ENCODE measurements around the gene FAIM.

FAIM gene

DNA sequence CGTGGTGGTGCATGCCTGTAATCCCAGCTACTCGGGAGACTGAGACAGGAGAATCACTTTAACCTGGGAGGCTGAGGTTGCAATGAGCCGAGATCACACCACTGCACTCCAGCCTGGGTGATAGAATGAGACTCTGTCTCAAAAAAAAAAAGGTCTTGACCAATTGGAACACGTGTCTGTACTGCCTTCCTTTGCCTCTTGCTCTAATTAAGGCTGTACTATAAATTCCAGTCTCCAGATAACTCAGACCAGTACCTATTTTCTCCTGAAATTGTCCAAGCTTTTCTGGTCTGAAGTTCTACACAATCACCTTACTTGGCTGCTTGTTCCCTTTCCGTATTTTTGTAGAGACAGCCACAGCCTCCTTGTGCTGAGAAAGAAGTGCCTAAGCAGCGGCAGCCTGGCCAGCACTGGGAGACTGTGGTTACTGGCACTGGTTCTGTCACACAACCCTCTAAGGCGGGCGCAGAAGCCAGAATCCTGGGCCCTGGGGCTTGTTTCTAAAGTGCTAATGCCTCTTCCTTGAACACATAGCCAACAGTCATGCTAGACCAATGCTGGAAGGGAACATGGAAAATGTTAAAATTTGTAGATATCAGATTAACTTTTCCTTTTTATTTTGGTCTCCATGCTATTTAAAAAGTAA, 8.3 kb upstream of the FAIM start:
- in situ Hi-C loops (cut with HindIII; ENCODE audit: low sequenced_read_pairs) = loop anchor here (25.0 kb wide), 1 partner anchor 312 kb away; no protein-coding TSS in a partner anchor

DNA sequence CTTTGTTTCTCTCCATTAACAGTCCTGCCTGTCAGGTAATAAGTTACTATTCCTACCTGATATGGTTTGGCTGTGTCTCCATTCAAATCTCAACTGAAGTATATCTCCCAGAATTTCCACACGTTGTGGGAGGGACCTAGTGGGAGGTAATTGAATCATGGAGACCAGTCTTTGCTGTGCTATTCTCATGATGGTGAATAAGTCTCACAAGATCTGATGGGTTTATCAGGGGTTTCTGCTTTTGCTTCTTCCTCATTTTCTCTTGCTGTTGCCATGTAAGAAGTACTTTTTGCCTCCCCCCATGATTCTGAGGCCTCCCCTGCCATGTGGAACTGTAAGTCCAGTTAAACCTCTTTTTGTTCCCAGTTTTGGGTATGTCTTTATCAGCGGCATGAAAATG, 6.9 kb upstream of the FAIM start:
- in situ Hi-C loops (cut with HindIII; ENCODE audit: low sequenced_read_pairs) = loop anchor here (25.0 kb wide), 1 partner anchor 311 kb away; no protein-coding TSS in a partner anchor

DNA sequence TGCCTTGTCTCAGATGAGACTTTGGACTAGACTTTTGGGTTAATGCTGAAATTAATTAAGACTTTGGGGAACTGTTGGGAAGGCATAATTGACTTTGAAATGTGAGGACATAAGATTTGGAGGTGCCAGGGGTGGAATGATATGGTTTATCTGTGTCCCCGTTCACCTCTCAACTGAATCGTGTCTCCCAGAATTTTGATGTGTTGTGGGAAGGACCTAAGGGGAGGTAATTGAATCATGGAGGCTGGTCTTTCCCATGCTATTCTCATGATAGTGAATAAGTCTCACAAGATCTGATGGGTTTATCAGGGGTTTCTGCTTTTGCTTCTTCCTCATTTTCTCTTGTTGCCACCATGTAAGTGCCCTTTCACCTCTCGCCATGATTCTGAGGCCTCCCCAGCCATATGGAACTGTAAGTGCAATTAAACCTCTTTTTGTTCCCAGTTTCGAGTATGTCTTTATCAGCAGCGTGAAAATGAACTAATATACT, 4.4 kb upstream of the FAIM start:
- in situ Hi-C loops (cut with HindIII; ENCODE audit: low sequenced_read_pairs) = loop anchor here (25.0 kb wide), 1 partner anchor 308 kb away; no protein-coding TSS in a partner anchor

DNA sequence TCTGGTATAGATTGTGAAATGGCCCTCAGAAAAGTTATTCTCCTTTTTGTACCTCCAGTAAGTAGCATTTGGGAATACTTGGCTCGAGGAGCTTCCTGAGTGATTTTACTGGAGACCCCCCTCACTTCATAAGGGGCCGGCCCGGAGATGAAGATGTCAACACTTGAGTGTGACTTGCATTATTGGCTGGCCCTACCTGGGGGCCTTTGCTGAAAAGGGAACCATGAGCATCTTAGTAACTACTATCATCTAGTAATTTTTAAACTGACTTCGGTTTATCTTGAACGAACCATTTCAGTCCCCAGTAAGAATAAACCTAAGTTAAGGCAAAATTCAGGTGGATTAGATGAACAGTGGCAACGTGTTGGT, 1.3 kb downstream of the FAIM start:
- in situ Hi-C loops (cut with HindIII; ENCODE audit: low sequenced_read_pairs) = loop anchor here (25.0 kb wide), 1 partner anchor 302 kb away; no protein-coding TSS in a partner anchor

DNA sequence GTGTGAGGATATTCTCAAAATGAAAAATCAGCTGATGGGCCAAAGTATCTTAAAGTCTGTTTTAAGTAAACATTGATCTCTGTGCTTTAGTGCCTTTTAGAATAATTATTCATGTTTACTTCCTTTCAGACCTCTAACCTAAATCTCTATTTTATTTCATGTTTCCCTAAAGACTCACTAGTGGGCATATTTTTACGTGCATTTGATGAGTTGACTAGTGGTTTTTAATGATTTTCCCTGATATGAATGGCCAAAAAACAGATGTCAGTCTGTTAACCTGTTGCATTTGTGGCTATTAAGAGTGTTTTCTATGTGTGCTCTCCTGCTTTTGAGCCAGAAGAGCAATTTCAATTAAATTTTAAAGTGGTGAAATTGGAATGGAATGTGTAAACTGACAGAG, 6.9 kb downstream of the FAIM start:
- in situ Hi-C loops (cut with HindIII; ENCODE audit: low sequenced_read_pairs) = loop anchor here (25.0 kb wide), 1 partner anchor 297 kb away; no protein-coding TSS in a partner anchor

DNA sequence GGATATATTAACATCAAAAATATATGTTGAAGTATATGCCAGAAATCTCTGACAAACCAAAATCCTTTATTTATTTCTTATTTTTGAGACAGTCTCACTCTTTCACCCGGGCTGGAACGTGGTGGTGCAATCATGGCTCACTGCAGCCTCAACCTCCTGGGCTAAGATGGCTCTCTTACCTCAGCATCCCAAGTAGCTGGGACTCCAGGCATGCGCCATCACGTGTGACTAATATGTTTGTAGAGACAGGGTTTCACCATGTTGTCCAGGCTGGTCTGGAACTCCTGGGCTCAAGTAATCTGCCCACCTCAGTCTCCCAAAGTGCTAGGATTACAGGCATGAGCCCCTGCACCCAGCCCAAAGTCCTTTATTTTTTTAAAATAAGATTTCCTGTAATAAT, 11.9 kb downstream of the FAIM start:
- in situ Hi-C loops (cut with HindIII; ENCODE audit: low sequenced_read_pairs) = loop anchor here (25.0 kb wide), 1 partner anchor 292 kb away; no protein-coding TSS in a partner anchor

DNA sequence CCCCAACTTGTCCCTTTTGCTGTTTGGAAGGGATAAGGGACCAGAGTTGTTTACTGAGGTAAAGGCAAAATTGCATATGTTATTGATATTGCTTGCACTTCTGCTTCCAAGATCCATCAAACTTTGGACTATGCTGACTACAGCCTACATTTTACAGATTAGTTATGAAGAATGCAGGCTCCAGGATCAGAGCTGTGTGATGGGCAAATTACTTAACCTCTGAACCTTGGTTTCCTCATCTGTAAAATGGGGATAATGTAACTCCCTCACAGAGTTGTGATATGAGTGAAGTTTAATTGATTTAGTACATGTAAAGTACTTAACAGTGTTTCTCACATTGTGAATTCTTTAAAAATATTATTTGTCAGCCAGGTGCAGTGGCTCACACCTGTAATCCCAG, 15.9 kb downstream of the FAIM start:
- in situ Hi-C loops (cut with HindIII; ENCODE audit: low sequenced_read_pairs) = loop anchor here (25.0 kb wide), 1 partner anchor 288 kb away; no protein-coding TSS in a partner anchor

DNA sequence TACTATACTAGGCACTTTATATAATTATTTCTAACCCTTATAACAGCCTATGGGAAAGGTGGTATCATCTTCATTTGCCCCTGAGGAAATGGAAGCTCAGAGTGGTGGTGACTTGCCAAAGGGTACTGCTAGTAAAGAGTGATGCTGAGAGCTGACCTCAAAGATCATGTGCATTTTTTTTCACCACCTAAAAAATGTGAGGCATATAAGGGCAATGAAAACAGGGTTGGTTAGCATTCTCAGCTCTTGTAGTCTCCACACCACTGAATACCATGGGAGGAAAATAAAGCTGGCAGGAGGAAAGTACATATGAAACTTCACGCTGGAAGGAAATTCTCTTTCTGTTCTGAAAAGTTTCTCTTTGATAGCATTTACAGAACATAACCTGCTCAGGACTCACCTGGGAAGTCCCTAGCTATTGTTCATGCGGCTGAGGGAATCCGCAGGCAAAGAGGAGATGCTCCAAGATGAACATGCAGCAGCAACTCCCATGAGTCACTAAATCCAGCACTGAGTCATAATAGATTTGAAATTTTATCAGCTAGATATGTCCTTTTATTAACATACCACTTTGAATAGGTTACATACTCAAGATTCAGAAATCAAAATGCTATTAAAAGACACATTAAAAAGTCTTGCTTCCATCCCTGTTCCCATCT, 17.3 kb downstream of the FAIM start:
- in situ Hi-C loops (cut with HindIII; ENCODE audit: low sequenced_read_pairs) = no loop called here

DNA sequence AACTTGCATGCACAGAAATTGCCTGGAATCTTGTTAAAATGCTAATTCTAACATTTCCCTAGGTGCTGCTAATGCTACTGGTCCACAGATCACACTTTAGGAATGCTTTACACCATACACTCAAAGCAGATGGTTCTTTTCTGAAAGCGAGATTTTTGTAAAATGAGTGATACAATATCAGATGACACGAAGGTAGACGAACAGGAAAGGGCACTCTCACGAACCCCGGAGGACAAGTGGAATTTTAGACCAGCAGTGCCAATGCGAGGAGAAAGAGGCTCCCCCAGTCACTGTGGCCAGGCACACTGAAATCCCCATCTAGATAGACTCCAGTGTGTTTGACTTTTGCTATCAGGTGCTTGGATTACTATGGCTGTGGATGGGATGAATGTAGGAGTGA, 21.0 kb downstream of the FAIM start:
- in situ Hi-C loops (cut with HindIII; ENCODE audit: low sequenced_read_pairs) = no loop called here

DNA sequence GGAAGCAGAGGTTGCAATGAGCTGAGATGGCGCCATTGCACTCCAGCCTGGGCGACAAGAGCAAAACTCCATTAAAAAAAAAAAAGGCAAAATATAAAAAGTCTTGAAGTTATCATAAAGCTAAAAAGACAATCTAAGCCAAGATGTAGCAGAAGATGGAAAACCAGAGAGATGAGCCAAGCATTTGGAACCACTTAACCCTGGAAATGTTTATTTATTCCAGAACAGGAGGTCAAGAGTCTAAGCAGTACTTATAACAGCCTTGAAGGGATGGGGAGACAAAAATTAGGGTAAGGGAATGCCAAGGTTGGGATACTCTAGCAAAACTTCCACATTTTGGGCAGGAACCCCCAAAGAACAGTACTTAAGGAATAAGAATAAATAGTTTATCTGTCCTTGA, 30.1 kb downstream of the FAIM start:
- in situ Hi-C loops (cut with HindIII; ENCODE audit: low sequenced_read_pairs) = no loop called here

DNA sequence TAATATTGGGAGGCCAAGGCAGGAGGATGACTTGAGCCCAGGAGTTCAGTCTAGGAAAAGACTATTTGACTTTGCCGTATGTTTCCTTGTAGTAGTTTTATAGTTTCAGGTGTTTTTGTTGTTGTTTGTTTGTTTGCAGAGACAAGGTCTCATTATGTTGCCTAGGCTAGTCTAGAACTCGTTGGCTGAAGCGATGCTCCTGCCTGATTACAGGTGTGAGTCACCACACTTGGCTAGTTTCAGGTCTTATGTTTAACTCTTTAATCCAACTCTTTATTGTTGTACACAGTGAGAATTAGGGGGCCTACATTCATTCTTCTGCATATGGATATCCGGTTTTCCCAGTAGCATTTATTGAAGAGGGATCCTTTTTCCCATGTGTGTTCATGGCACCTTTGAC, 32.0 kb downstream of the FAIM start:
- in situ Hi-C loops (cut with HindIII; ENCODE audit: low sequenced_read_pairs) = no loop called here

DNA sequence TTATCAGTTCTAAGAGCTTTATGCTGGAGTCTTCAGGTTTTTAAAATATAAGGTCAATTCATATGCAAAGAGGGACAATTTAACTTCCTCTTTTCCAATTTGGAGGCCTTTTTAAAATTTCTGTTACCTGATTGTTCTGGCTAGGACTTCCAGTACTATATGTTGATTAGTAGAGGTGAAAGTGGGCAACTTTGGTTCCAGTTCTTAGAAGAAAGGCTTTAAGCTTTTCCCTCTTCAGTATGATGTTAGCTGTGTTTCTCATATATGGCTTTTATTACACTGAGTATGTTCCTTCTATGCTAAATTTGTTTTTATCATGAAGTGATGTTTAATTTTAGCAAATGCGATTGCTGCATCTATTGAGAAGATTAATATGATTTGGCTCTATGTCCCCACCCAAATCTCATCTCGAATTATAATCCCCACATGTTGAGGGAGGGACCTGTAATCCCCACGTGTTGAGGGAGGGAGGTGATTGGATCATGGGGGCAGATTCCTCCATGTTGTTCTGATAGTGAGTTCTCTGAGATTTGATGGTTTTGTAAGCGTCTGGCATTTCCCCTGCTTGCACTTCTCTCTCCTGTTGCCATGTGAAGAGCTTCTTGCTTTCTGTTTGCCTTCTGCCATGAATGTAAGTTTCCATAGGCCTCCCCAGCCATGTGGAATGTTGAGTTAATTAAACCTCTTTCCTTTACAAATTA, 33.8 kb downstream of the FAIM start:
- in situ Hi-C loops (cut with HindIII; ENCODE audit: low sequenced_read_pairs) = no loop called here

DNA sequence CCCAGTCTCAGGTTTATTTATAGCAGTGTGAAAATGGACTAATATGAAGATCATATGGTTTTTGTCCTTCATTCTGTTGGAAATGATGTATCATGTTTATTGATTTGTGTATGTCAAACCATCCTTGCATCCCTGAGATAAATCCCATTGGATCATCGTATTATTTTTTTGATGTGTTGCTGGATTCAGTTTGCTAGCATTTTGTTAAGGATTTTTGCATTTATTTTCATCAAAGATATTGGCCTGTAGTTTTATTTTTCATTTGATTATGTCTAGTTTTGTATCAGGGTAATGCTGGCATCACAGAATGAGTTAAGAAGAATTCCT, 34.3 kb downstream of the FAIM start:
- in situ Hi-C loops (cut with HindIII; ENCODE audit: low sequenced_read_pairs) = no loop called here

DNA sequence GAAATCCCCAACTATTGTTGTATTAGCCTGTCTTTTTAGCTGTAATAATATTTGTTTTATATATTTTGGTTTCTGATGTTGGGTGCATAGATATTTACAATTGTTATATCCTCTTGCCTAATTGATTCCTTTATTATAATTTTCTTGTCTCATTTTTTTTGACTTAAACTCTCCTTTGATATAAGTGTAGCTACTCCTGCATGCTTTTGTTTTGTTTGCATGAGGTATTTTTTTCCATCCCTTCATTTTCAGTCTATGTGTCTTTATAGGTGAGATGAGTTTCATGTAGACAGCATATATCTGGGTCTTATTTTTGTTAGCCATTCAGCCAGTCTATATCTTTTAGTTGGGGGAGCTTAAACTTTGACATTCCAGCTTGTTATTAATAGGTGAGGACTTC, 37.4 kb downstream of the FAIM start:
- in situ Hi-C loops (cut with HindIII; ENCODE audit: low sequenced_read_pairs) = no loop called here

DNA sequence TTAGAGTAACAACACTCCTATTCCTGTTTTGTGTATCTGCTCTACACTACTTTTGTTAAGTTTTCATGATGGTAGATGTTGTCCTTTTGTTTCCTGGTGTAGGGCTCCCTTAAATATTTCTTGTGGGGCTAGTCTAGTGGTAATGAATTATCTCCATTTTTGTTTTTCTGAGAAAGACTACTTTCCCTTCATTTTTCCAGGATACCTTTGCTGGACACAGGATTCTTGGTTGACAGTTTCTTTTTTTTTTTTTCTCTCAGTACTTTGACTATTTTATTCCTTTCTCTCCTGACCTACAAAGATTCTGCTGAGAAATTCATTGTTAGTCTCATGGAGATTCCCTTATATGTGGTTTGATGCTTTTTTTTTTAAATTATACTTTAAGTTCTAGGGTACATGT, 37.9 kb downstream of the FAIM start:
- in situ Hi-C loops (cut with HindIII; ENCODE audit: low sequenced_read_pairs) = no loop called here

DNA sequence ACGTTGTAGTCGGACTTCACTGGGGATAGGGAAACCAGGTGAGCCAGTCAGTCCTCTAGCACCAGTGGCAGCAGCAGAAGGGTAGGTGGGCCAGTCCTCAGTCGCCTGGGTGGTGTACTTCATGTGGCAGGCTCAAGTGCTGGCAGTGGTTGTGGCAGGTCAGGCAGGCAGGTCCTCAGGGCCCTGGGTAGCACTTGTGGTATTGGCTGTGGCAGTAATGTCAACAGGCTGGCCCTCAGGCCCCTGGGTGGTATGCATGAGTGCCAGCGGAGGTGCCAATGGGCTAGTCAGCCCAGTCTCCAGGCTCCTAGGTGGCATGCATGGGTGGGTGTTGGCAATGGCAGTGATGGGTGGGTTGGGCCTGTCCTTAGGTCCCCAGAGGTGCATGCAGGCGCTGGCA, 40.6 kb downstream of the FAIM start:
- in situ Hi-C loops (cut with HindIII; ENCODE audit: low sequenced_read_pairs) = no loop called here

DNA sequence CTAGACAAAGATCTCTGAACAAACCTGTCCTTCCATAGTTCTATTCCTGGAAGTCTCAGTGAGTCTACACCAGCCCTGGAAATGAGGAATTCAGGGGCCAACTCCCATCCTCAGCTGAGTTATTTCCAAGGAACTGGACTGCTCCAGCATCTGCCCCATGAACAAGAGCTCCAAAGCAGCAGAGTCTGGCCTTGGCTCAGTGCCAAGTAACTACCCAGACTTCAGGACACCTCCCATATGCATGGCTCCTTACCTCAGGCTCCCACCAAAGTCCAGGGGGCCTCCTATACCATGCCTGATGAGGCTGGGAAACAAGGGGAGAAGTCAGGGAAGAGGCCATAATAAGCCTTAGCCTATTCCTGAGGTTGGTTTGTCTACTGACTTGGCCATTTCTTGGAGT, 45.0 kb downstream of the FAIM start:
- in situ Hi-C loops (cut with HindIII; ENCODE audit: low sequenced_read_pairs) = no loop called here

DNA sequence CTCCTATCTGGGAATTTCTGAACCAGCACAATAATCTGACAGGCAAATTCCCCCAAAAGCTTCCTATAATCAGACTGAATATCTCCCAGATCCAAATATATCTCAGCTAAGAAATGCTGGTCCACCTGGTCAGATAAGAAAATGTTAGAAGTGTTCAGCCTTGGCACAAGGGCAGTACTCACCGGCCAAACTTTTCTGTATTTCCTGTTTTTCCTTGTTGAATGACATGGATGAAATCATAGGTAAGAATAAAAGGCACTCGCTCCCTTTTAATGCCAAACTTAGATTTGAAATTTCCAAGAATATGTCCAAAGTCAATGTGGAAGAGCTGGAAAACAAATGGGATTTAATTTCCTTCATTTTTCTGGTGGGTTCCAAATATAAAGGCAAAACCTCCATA, 48.9 kb downstream of the FAIM start:
- in situ Hi-C loops (cut with HindIII; ENCODE audit: low sequenced_read_pairs) = no loop called here

DNA sequence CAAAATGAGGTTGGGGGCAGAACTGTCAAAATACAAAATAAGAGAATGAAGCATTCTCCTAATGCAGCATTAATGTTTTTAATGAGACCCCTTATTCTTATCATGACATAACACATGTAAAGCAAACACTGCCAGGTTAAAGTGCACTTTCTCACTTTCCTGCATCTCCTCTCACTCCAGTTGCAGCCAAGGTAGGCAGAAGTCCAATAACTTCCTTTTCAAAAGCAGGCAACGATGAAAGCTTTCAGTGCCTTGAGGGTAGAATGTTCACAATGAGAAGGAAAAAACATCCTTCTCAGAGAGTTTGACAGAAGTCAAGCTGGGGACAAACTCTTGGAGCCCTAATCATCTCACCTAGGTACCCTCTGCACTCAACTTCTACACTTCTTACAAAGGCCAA, 59.5 kb downstream of the FAIM start:
- in situ Hi-C loops (cut with HindIII; ENCODE audit: low sequenced_read_pairs) = no loop called here

DNA sequence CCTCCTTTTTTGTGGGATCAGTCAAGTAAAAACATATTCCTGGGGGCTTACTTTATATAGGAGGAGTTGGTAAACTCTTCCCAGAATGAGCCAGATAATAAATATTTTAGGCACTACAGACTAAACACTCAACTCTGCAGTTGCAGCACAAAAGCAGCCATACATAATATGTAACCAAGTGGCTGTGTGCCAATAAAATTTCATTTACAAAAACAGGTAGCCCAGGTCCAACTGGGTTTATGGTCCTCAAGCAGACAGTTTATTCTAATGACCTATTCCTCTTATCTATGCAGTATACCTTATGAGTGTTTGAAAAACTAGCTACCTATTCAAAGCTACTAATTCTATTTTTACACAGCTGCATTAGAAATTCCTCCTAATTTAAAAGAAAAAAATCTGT, 61.8 kb downstream of the FAIM start:
- in situ Hi-C loops (cut with HindIII; ENCODE audit: low sequenced_read_pairs) = no loop called here

DNA sequence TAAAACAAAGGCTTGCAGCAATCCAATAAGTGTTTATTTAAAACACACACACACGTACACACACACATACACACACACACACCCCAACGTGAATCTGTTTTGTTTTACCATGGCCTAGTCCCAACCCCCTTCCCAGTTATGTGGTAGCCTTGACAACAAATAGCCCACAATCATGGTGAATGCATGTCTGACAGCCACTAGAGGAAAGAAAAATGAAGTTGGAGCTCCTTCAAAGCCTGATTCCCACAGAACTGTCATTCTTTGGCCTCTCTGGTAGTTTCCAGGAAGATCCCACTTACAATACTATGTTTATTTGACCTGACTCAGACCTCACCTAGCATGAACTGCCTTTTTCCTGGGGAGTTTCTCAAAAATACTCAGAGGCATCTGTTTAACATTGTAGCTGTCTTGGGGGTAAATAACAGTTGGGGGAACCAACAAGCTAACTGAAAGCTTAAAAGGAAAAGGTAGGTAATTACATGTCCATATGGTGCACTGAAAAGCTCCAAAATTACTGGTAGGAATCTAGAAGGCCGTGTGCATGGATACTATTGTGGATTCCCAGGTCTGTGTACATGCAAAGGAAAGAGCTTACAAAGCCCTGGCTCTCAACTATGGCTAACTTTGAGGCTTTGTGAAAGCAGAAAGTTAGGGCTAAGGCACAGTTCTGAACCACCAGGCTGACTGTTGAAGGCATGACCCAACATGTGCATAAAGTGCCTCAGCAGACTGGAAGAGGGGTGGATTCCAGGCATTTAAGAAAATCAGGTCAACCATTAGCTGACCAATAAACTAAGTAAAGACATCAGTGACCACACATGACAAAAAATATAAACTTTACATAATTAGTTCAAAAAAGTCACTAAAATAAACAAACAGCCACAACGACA, 65.3 kb downstream of the FAIM start:
- in situ Hi-C loops (cut with HindIII; ENCODE audit: low sequenced_read_pairs) = no loop called here
